ENCODE data around the gene TYW1B.
"Not testable (repeated sequence)": the region's sequence is repeated elsewhere in the genome, so short reads cannot be mapped to it uniquely, and the experiment has no call there.

The TYW1B gene

DNA sequence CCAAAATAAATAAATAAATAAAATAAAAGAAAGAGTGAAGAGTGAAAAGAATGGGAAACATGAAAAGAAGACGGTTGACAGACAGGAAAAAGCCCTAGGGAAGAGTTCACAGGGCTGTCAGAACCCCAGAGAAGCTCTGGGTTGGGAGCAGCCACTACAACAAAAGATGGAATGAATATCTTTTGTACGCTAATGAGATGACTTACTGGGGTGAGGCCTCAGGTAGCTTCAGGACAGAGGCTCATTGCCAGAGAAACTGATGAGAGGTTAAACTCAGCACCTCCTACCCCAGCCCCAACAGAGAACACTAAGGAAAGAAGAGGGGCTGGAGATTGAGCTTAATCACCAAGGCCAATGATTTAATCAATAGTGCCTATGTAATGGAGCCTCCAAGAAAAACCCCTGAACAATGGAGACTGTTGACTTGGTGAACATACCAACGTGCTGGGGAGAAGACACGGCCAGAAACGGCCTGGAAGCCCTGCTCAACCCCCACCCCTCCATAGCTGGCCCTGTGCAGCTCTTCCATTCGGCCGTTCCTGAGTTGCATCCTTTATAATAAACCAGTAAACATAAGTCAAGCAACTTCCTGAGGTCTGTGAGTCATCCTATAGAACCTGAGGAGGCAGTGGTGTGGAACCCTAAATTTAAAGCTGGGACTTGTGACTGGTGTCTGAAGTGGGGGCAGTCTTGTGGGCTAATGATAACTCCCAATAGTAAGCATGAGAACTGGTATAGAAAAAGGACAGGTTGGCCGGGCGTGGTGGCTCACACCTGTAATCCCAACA, 11.4 kb downstream of the TYW1B start:
- FAIRE-seq: not testable (repeated sequence)

DNA sequence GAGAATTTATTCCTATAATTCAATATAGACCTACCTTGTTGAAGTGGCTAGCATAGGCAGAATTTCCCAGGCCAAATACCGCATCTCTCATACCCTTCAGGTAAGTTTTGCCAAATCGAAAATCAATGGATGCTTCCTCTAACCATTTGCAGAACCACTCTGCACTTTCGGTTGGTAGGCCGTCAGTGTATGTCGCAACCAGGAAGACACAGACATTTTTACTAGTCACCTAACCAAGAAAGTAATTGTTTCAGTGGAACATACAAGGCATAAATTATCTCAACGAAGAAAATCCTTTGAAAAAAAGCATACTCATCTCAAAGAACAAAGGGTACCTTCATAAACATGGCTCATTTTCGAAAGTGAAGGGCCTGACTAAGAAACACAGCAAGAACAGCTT, 17.6 kb downstream of the TYW1B start:
- not testable (repeated sequence) for FAIRE-seq

DNA sequence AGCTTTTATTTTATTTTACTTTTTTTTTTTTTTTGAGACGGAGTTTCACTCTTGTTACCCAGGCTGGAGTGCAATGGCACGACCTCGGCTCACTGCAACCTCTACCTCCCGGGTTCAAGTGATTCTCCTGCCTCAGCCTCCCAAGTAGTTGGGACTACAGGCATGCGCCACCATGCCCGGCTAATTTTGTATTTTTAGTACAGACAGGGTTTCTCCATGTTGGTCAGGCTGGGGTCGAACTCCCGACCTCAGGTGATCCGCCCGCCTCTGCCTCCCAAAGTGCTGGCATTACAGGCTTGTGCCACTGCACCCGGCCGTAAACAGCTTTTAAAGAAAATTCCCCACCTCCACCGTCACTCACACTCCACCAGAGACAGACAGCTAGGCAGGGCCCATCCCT, 19.5 kb downstream of the TYW1B start:
- FAIRE-seq: not testable (repeated sequence)

DNA sequence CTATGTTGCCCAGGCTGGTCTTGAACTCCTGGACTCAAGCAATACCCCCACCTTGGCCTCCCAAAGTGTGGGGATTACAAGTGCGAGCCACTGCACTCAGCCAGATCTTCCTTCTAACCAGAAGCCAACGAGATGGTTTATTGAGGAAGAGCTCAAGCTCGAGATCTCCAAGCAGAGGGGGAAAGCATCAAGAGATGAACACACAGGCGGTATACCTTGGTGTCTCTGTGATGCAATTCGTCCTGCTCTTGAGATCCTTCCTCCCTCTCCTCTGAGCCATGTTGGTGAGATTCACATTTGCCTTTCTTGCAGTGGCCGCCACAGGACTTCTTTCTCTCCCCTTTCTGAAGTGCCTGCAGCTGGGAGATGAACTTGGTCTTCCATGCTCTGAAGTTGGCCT, 21.1 kb downstream of the TYW1B start:
- not testable (repeated sequence) for FAIRE-seq

DNA sequence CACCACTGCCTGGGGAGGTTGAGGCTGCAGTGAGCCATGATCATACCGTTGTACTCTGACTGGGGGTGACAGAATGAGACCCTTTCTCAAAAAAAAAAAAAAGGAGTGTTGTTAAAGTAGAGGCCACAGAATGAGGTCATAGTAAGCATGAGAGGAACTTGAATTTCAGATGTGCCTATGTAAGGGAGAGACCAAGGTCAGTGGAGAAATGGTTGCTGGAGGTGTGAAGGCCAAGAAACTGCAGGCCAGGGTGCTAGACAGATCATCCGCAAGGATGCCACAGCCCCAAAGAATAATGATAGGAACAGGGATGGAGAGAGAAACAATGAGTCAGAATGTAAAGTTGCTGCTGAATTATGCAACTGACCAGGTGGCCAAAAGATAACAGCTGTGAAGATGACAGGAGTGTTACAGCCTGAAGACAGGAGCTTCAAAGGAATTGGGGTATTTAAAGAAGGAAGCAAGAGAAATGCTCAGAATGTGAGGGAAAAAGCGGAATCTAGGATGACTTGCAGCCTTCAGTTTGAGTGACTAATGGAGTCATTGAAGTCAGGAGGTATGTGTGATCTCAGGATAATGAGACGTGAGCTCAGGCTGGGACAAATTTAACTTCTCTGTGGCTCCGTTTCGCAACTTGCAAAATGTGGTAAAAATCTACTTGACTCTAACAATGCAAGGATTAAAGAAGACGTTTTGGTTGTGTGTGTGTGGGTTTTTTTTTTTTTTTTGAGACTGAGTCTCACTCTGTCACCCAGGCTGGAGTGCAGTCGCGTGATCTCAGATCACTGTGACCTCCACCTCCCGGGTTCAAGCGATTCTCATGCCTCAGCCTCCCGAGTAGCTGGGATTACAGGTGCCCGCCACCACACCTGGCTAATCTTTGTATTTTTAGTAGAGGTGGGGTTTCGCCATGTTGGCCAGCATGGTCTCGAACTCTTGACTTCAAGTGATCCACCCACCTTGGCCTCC, 22.2 kb downstream of the TYW1B start:
- no peak for FAIRE-seq

DNA sequence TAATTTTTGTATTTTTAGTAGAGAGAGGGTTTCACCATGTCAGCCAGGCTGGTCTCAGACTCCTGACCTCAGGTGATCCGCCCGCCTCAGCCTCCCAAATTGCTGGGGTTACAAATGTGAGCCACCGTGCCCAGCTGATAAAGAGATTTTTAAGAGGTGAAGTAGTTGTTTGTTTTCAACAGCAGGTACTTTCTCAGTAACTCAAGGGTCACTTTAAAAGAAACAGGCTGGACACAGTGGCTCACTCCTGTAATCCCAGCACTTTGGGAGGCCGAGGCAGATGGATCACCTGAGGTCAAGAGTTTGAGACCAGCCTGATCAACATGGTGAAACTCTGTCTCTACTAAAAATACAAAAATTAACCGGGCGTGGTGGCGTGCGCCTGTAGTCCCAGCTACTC, 24.2 kb downstream of the TYW1B start:
- FAIRE-seq: not testable (repeated sequence)

DNA sequence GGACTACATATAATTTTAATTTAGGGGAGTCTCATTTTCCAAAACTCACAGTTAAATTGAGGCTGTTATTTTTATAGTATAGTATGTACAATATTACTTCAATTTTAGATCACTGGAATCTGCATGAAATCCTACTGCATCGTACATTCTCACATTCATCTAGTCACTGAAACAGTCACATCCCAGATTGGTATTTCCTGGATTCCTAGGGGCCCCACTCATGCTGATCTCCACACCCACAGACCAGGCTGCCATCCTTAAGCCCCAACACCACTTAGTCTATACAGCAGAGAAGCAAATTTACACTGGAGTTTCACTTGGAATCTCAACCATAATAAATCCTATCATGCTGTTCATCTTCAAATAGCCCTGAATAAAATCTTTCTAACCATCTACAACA, 26.4 kb downstream of the TYW1B start:
- FAIRE-seq: not testable (repeated sequence)

DNA sequence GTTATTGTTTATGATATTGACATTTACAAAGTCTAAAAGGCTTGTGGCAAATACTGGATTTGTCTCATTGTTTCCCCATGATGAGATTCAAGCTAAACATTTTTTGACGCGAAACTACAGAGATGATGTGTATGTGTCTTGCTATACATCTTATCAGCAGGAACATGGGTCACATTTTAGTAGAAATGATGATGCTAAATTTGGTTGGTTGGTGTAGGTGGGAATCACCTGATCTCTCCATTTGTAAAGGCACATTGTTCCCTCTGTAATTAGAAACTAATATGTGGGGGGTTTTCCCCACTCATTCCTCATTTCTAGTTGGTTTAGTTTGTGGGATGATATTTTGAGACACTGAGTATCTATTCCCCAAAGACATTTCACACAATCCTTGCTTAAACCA, 32.6 kb downstream of the TYW1B start:
- not testable (repeated sequence) for FAIRE-seq

DNA sequence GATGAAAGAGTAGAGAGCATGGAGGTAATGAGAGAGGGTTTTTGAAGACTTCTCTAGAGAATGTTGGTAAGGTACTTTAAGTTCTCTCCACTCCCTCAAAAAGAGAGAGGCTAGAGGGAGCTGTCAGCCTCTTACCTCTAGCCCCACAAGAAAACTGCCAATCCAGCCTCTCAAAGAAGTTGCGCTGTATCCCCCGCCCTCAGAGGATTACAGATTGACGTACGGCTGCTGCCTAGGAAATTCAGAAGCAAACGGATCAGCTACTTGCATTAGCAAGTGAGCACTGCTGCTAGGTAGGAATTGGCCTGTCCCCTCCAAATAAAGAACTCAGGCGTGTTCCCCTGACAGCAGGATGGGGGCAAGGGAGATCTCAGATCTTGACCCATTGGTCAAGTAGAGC, 34.2 kb downstream of the TYW1B start:
- no peak for FAIRE-seq

DNA sequence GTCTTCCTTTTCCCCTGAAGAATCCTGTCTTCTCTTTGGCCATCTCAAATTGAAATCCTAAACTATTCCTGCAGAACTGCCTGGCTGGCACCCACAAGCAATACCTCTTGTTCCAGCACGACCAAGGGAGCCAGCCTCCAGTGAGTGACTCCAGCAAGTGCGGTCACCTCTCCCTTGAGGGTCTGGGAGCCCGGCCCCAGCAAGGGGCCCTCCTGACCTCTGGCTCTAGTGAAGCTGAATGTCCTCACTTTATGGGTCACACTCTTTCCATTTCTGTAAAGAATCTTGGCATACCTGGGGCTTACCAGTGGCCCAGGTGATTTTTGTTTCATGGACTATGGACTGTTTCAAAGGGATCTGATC, 37.3 kb downstream of the TYW1B start:
- not testable (repeated sequence) for FAIRE-seq

DNA sequence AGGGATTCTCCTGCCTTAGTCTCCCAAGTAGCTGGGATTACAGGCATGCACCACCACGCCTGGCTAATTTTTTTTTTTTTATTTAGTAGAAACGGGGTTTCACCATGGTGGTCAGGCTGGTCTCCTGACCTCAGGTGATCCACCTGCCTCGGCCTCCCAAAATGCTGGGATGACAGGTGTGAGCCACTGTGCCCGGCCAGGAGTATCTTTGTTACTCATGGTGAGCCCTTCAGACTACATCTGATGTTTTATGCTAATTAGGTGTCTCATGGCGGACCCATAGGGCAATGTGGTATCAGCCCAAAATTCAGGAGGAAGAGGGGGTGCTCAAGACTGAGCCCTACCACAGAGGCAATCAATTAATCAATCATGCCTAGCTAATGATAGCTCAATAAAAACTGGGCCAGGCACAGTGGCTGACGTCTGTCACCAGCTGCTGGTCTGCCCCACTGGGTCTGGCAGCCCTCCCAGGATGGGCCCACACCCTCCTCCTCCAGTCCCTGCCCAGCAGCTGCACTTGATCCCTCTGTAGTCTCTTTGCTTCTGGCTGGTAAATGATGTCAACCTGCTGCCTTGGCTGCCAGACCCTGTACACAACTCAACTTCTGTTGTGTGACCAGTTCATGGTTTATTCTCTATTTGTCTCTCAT, 37.8 kb downstream of the TYW1B start:
- FAIRE-seq: not testable (repeated sequence)

DNA sequence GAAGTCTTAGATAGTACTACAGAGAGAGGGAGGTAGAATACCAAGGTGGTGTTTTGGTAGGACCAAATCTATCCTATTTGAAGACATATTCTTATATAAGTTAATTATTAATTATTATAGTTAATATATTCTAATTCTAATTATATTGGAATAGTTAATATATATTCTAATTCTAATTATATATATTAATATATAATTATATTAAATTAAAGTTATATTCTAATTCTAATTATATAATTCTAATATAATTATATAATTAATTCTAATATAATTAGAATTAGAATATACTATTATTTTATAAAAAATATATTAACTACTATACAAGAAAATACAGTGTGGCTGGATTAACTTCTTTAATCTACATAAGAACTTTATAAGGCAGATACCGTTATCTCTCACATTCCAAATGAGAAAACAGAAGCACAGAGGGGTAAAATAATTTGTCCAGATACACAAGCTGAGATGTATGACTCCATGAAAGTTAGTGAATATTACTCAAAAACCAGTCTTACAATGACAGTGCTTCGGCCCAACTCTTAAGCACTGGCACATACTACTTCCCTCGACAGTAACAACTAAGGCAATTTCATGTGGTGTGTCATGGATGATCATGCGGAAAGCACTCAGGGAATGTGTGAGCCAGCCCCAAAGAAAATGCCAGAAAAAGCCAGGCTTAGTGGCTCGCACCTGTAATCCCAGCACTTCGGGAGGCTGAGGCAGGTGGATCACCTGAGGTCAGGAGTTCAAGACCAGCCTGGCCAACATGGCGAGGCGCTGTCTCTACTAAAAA, 42.6 kb downstream of the TYW1B start:
- peak; percentile 69 for FAIRE-seq

DNA sequence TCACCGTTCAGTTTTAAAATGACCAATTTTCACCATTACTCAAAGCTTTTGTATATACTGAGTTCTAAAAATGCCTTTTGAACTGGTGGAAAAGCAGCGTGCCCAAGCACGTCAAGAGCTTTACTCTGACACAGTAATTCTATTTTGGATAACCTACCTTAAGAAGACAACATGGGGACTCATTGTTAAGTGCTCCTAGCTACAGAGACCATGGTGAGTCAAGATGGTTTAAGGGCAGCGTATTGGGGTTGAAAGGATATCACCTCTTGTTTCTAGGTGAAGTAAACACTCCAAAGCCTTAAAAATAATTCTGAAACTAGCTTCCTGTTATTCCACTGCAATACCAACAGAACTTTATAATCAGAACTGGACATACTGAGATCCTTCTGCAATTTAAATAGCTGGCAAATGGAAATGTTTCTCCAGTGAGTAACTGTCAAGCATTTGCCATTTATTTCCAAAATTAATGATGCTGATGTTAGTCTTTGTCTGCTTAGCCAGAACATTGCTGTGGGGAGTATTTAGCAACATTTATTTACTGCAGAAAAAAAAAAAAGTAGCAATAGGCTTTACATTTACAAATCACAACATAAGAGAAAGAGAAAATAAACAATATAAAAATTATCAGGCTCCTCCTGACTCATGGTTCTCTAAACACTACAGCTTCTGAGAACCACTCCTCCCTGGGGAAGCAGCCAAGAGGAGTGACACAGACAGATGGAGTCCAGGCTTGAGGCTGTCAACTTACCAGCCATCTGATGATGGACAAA, 44.2 kb downstream of the TYW1B start:
- not testable (repeated sequence) for FAIRE-seq

DNA sequence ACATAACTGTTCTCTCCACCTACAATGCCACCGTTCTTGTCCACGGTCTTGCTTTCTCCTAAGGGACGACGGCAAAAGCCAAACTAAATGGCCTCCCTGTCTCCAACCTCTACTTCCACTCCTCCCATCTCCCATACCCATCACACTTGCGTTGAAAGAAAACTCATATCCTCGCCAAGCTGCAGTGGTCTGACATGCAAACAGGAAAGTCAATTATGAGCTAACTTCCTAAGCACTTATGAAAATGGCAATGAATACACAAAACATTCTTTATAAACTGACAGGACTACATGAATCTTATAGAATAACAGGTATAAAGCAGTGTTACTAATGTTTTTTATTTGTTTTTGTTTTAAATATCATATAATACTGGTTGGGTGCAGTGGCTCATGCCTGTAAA, 46.4 kb downstream of the TYW1B start:
- FAIRE-seq: no peak

DNA sequence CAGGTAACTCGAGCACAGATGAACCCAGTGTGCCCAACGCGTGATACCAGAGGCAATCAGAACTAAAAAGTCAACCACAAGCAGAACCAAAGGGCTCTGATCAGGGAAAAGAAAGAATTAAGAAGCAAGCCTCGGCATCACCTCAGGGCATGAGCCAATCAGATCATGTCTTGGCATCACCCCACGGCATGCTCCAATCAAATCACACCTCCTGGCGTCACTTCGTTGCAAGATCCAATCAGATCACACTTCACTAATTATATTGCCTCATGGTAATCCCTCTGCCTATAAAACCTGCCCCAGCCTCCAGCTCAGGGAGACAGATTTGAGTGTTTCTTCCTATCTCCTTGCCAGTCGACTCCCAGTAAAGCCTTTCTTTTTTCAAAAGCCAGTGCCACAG, 46.8 kb downstream of the TYW1B start:
- no peak for FAIRE-seq

DNA sequence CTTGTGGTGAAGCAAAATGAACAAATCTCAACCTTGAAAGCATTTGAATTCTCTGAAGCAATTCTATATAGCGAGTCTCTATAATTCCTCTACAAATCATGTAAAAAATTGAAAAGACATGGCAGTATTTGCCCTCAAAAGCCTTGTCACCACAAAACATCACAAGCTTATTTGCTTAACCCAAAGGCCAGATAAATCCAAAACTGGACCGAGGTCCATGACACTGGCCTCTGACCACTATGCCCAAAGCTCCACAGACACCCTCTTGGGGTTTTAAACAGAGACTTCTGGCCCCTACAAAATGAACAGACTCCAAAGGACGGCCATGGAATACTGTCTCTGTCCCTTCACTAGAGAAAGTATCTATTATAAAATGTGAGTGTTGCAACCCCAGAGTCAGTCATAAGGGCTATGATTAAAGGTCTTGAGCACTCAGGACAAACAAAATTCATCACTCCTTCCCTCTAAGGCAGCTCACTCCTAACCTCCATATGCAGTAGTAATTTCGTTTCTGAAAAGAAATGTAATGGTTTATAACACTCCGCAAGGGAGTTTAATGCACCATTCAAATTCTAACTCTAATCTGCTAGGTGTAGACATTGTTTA, 47.6 kb downstream of the TYW1B start:
- not testable (repeated sequence) for FAIRE-seq

DNA sequence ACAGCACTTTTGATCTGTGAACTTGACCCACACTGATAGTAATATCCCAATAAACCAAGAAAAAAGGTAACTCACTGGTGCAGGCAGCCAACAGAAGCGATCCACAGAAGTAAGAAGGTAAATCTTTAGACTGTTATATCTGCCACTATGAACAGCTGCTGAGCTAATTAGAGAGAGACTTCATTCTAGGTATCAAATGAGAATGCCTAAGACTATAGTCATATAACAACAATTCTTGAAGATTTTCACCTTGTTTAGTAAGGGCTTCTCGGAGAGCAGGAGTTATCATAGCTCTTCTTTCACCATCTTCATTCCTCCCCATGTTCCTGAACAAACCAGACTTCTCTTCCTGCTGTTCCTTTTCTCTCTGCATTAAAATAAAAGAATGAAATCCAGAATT, 50.8 kb downstream of the TYW1B start:
- FAIRE-seq: not testable (repeated sequence)

DNA sequence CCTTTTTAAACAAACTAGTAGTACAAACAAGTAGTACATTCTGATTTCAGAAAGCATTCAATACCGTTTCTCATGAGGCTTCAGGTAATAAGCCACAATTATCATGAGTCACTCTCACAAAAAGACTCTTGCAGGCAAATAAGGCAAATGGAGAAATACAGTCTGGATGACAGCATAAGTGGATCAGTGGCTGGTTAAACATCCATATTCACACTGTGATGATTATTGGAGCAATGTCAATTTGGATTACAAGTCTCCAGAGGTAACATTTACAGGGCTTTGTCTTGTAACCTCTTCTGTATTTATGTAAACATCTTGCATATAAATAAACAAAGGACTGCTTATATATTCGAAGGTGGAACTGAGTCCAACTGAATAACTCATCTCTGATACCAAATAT, 55.4 kb downstream of the TYW1B start:
- not testable (repeated sequence) for FAIRE-seq

DNA sequence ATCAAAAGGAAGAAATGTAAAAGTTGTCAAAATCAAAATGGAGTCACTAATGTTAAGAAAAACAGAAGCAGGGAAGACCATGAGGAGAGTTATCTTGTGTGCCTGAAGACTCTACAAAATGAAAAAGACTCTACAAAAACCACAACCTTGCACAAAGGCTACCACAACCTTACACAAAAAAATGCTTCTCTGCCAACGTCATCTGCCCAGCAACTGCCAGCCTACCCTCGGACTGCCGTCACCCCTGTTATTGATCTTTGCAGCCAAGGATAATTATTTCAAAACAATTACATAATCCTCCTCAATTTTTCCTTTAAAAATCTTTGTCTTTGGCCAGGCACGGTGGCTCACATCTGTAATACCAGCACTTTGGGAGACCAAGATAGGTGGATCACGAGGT, 61.0 kb downstream of the TYW1B start:
- FAIRE-seq: not testable (repeated sequence)

DNA sequence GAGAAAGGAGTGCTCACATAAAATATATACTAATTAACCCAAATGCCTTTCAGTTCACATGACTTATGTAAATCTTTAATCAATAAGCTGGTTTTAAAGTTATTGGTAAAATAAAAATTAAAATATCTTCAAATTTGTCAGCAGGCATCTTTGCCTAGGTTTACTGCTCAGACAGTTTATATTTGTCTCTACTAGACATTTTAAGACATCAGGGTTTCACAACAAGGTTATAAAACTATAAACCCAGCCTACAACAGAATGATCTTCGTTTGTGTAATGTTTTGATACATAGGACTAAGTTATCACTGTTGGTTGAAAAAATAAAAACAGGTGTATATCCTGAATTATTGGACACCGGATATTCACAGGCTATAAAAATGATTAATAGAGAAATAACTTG, 67.4 kb downstream of the TYW1B start:
- FAIRE-seq: no peak

DNA sequence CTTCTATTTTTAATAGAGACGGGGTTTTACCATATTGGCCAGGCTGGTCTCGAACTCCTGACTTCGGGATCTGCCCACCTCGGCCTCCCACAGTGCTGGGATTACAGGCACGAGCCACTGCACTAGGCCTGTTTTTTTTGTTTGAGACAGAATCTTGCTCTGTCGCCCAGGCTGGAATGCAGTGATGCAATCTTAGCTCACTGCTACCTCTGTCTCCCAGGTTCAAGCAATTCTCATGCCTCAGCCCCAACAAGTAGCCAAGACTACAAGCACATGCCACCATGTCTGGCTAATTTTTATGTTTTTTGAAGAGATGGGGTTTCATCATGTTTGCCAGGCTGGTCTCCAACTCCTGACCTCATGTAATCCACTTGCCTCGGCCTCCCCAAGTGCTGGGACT, 73.7 kb downstream of the TYW1B start:
- no peak for FAIRE-seq

Data from colon (tissue), 2 donors.